SKM-1 (cell line): ENCODE data around the gene HS3ST6.
A peak's percentile ranks its signal among the peaks of the same experiment; 100 is the strongest.
"Not testable (repeated sequence)": the region's sequence is repeated elsewhere in the genome, so short reads cannot be mapped to it uniquely, and the experiment has no call there.

Source experiments
- DNase-seq: peaks from one replicate; lab custom pipeline; 2025; ENCODE audit not compliant: unreplicated experiment; lab: John Stamatoyannopoulos, UW

The HS3ST6 gene

GRCh38 chr16:1918351-1919326, at the start of gene HS3ST6:
Gene HS3ST6, minus strand, starts transcription at chr16:1918415. Its CDS starts 92 bp downstream, at chr16:1918323.
- no peak for DNase-seq

DNA sequence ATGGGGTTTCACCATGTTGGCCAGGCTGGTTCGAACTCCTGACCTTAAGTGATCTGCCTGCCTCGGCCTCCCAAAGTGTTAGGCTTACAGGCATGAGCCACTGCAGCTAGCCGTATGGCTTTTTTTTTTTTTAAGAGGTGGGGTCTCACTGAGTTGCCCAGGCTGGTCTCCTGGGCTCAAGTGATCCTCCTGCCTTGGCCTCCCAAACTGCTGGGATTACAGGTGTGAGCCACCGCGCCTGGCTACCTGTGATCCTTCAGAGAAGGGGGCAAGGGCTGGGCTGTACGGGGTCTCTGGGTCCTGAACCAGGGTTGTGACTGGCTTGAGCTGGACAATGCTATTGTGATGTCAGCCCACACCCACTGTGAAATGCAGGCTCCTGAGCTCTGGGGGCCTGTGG, 48.2 kb upstream of the HS3ST6 start, which contains the start of gene RNF151:
TSS of gene RNF151 (plus strand) at position 397 of the 400 bp plus-strand sequence. CDS start 26 bp downstream, outside the sequence.
- DNase-seq = no peak

DNA sequence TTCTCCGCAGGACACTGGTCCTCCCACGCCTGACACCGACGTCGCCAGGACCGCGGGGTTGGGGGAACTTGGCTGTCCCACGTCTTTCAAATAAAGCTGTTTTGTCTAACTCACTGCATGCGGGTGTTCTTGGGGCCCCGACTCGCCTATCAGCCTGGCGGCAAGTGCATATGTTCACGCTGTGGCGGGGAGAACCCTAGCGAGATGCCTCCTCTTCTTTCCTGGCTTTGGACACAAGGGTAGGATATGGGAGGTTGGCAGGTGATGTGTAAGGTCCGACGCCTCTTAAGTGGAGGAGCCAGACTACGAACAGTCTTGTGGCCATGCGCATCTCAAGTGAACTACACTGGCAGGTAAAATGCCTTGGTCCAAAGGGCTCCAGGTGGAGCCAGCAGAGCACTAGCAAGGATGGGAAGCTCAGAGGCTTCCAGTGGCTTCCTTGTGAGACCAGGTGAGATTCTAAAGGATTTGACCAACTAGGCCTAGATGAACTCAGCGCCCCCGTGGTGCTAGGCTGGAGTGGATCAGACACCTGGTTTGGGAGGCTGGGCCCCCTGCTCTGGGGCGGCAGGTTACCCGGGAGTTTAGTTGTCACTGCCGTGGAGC, 47.3 kb upstream of the HS3ST6 start:
- no peak for DNase-seq

GRCh38 chr16:1964506-1965395, 46.5 kb upstream of the HS3ST6 start, which contains the start of gene RPS2:
Gene RPS2, minus strand, starts transcription at chr16:1964826. Its CDS starts 201 bp downstream, at chr16:1964625.
- DNase-seq = peak; percentile 93

DNA sequence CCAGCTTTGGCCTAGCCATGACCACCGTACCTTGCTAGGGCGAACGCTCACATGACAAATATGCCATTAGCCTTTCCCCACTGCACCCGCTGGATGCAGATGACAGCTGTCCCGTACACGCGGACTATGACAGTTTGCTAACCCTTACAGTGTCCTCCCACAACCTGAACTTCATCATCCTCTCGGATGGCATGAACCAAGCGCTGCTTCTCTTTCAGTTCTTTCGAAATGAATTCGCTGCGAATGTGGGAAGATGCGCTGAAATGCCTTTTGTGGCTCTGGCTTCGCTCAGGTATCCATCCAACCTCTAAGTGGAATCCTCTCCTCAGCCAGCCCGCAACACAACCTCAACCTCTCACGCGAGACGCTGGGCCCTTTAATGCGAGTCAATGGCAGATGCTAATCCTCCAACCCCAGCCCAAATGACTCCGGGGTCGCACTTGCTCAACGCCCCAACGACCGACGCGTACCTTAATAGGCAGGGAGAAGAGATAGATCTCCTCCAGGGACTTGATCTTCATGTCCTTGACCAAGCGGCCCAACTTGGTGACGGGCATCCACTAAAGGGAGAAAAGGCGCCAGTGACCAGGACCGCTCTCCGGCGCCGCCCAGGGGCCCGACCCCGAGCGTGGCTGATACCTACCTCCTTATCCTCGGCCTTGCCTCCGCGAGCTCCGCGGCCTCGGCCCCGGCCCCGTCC, 45.7 kb upstream of the HS3ST6 start:
- DNase-seq = no peak

DNA sequence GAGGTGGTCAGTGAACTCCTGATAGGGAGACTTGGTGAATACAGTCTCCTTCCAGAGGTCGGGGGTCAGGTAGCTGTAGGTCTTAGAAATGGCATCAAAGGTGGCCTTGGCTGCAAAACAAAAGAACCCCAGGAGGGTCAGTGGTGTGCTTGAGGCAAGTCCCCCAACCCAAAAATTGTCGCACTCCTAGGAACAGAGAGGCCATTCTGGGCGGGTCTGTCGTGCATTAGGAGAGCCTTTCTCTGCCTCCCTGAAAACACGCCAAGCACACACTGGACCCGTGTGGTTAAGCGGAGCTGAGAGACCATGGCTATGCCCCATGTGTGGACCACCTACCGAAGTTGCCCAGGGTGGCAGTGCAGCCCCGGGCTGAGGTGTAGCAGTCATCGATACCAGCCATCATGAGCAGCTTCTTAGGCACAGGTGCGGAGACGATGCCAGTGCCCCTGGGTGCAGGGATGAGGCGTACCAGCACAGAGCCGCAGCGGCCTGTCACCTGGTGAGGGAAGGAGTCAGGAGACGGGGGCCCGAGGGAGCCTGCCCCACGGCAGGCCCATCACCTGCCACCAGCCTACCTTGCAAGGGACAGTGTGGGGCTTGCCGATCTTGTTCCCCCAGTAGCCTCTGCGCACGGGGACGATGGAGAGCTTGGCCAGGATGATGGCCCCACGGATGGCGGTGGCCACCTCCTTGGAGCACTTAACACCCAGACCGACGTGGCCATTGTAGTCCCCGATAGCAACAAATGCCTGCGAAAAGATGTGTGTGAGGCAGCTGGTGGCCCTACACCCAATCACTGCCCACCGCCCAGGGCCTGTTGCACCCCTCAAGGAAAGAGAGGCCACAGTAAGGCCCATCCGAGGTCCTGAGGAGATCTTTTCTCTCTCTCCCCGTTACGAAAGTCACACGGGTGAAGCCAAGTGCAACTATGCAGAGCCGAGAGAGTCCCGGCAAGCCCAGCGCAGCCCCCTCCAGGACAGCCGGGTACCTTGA, 44.2 kb upstream of the HS3ST6 start:
- DNase-seq = not testable (repeated sequence)

DNA sequence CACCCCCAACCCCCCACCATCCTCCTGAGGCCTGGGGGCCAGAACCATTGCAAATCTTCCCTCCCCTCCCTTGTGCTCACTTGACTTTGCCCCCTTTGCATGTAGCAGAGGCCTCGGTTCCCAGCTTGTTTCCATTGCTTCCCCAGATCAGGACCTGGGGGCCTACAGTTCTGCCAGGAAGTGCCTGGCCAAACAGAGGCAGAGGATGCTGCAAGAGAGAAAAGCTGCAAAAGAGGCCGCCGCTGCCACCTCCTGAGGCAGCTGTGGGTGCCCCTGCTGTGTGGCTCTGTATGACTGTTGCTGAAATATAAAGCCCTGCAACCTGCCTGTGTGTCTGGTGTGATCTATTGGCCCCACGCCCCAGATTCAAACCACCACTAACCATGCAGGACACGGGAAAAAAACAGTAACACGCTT, 43.4 kb upstream of the HS3ST6 start:
- no peak for DNase-seq

DNA sequence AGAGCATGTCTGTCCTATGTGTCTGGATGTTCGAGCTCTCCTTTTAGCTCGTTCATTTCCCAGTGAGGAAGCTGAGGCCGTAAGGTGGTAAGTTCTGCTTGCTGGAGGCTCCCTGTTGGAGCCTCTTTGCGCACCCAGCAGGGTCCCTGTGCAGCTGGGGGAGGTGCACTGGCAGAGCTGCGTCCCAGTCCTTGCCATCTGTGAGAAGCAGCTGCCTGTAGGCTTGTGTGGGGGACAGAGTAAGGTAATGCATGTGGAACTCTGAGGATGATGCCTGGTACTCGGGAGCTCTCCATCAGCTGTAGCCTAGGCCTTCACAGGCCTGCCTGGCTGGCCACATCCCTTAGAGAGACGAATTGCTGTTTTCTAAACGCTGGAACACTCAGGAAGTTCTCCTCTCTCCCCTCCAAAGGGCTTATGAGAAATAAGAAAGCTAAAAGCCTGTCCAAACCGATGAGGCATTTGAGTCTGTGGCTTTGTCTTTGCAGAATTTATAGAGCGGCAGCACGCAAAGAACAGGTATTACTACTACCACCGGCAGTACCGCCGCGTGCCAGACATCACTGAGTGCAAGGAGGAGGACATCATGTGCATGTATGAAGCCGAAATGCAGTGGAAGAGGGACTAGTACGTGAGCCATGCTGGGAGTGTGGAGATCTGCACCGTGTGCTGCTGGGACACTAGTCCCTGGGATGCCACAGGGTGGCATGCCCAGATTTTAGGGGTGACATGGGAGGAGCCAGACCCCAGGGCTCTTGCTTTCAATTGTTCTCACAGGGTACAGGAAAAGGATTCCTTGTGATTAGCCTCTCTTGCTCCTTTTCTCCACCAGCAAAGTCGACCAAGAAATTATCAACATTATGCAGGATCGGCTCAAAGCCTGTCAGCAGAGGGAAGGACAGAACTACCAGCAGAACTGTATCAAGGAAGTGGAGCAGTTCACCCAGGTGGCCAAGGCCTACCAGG, 42.7 kb upstream of the HS3ST6 start:
- DNase-seq = no peak

DNA sequence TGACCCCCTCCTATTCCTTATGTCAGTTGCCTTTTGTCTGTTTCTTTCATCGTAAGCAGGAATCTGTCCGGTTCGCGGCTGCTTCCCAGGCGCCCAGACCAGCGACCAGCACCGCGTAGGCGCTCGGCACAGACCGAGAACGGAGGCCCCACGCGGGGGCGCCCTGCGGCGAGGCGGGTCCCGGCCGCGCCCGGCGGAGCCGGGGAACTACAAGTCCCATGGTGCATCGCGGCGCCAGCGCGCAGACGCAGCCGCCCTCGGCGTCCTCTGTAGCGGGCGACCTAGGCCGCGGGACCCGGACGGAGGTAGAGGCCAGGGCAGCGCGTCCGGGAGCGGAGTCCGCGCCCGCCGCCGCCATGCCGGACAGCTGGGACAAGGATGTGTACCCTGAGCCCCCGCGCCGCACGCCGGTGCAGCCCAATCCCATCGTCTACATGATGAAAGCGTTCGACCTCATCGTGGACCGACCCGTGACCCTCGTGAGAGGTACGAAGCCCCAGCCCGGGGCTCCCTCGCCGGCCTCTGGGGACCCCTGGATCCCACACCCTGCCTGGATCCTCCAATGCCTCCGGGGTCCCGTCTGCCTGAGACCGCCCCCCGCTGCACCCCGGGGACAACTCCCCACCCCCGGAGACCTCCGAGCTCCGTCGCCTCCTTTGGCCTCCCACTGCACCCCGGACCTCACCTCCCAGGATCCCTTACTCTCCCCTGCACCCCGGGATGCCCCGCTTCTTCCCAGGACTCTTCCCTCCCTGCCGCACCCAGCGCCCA, 41.2 kb upstream of the HS3ST6 start, which contains the start of gene NDUFB10:
TSS of gene NDUFB10 (plus strand) at position 270 of the 771 bp plus-strand sequence. CDS start at position 357, 87 bp downstream.
- peak; percentile 70 for DNase-seq

DNA sequence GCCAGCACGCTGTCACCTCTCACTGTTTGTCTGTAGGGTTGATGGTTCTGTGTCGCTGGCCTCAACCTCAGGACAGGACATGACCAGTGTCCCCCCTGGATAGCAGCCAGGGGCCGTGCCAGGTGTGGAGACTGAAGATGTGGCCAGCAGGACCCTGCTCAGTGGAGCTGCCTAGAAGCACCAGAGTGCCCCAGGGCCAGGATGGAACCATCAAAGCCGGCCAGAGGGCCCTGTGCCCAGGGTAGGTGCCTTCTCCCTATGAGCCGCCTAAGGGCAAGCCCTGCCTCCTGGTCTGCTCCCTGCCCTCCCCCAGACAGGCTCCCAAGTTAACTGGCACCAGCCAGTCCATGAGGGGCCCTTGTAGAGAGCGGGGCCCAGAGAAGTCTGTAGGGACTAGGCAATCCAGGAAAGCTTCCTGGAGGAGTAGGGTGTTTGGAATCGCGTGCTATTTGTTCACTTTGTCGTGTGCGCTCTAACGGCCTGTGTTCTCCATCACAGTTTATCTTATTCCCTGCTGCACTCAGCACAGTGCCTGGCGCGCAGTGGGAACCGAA, 40.6 kb upstream of the HS3ST6 start:
- no peak for DNase-seq

- not testable (repeated sequence) for DNase-seq
Observed at GRCh38 chr16:1958143-1958491, 39.9 kb upstream of the HS3ST6 start.

DNA sequence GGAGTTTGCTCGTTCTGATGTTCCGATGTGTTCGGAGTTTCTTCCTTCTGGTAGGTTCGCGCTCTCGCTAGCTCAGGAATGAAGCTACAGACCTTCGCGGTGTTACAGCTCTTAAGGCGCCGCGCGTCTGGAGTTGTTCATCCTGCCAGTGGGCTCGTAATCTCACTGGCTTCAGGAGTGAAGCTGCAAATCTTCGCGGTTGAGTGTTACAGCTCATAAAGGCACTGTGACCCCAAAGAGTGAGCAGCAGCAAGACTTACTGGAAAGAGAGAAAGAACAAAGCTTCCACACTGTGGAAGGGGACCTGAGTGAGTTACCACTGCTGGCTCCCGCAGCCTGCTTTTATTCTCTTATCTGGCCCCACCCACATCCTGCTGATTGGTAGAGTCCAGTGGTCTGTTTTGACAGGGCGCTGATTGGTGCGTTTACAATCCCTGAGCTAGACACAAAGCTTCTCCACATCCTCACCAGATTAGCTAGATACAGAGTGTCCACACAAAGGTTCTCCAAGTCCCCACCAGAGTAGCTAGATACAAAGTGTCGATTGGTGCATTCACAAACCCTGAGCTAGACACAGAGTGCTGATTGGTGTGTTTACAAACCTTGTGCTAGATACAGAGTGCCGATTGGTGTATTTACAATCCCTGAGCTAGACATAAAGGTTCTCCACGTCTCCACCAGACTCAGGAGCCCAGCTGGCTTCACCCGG, 39.4 kb upstream of the HS3ST6 start:
- not testable (repeated sequence) for DNase-seq

DNA sequence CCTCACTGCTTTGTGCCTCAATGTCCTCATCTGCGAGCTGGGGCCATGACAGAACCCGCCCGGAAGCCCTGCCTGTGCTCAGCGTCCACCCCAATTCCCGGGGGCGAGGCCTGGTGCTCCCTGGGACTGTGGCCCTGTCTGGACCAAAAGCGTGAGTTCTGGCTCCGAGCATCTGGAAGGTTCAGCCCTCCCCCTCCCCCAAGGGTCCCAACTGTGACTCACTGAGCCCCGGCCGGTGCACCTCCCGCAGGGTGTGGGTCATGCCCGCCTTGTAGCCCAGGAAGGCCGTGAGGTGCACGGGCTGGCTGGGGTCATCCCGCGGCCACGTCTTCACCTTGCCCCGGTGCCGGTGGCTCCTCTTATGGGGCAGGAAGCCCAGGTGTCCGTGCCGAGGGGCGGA, 35.5 kb upstream of the HS3ST6 start:
- no peak for DNase-seq

- no peak for DNase-seq
Observed at GRCh38 chr16:1950559-1950958, 32.3 kb upstream of the HS3ST6 start.

- no peak for DNase-seq
Observed at GRCh38 chr16:1950047-1950446, 31.8 kb upstream of the HS3ST6 start.

DNA sequence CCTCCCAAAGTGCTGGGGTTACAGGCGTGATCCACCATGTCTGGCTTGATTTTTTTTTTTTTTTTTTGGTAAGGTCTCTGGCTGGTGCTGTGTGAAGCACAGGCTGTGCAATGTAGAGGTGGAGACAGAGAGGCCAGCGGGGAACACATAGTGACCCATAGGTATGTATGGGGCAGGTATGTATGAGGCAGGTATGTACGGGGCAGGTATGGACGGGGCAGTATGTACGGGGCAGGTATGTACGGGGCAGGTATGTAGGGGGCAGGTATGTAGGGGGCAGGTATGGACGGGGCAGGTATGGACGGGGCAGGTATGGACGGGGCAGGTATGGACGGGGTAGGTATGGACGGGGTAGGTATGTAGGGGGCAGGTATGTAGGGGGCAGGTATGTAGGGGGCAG, 31.3 kb upstream of the HS3ST6 start:
- no peak for DNase-seq
